ENCODE data around the gene CHST1.
A peak's percentile ranks its signal among the peaks of the same experiment; 100 is the strongest.

CHST1 gene

GRCh38 chr11:45651841-45652749 is 13.3 kb downstream of the CHST1 start:
- Histone ChIP-seq H3K79me1 (ENCODE audit: low read depth, low read length) (no peaks in the 10 kb centered on the region), H3K27ac (replicated peaks; ENCODE audit: low read length) (no peak overlapping the region), H3K9me3 (replicated peaks in 1 of 2; ENCODE audit: control insufficient read depth in 2 of 2, insufficient read depth in 1 of 2, low read depth in 1 of 2, low read length in 2 of 2) (no peaks in the 10 kb centered on the region), H2AFZ (ENCODE audit: low read length) (no peak overlapping the region), H3K4me2 (ENCODE audit: insufficient read depth, low read length, poor library complexity, severe bottlenecking) (no peak overlapping the region), H3K14ac (ENCODE audit: low read length) (peak overlapping the region; percentile 9), H2BK12ac (ENCODE audit: low read length) (peak overlapping the region; percentile 24), H3K4me3 (ENCODE audit: low read length in 2 of 2) (no peak overlapping the region), H3K36me3 (replicated peaks in 1 of 2; ENCODE audit: control insufficient read depth in 2 of 2, insufficient read depth in 2 of 2, low read length in 2 of 2) (no peaks in the 10 kb centered on the region), H2BK120ac (ENCODE audit: low read depth, low read length) (no peak overlapping the region), H2BK15ac (ENCODE audit: low read length) (peak overlapping the region; percentile 88), H3K4me1 (ENCODE audit: control insufficient read depth in 2 of 2, insufficient read depth in 1 of 2, low read depth in 1 of 2, low read length in 2 of 2) (peaks cover 3 to 15% of the 10 kb centered on the region in 2 donors), H2BK5ac (ENCODE audit: low read length) (peak overlapping the region; percentile 40), H2AK5ac (ENCODE audit: low read depth, low read length) (peak overlapping the region; percentile 39), H3K9ac (ENCODE audit: low read depth, low read length, poor library complexity) (peak overlapping the region; percentile 53), H4K91ac (ENCODE audit: low read depth, low read length, poor library complexity) (no peak overlapping the region), H3K18ac (ENCODE audit: low read length) (peak overlapping the region; percentile 35), H3K23ac (ENCODE audit: low read depth, low read length, poor library complexity) (no peak overlapping the region), H4K8ac (ENCODE audit: low read depth, low read length) (no peak overlapping the region), H3K27me3 (ENCODE audit: control insufficient read depth in 3 of 3, insufficient read depth in 3 of 3, low read depth in 1 of 3, low read length in 3 of 3) (peaks cover 0 to 17% (median 0%) of the 10 kb centered on the region in 3 experiments), H3K4ac (ENCODE audit: low read length) (no peak overlapping the region)
- no CpG with 5 or more reads among the region's 20 CpGs for WGBS, 2 donors (ENCODE audit: extremely low coverage in 2 of 2, insufficient read length in 2 of 2, insufficient replicate concordance in 1 of 2)
- no peak for DNase-seq (ENCODE audit: low spot score)

DNA sequence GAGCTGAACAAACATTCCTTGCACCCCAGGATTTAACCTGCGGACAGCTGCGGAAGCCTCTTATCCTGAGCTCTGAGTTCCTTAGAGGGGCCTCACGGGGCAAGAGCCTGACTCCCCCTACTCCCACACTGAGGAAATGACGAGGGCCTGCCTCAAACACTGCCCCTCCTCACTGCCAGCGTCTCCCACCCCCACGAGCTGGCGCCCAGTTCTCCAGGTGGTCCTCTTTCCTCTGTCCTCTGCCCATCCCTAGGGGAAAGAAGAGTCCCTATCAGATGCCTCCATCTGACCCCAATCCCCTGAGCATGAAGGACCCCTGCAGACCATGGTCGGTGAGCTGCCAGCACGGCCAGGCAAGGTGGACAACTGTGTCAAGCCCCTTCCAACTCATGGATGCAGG is 14.3 kb downstream of the CHST1 start:
- Histone ChIP-seq H3K9ac (ENCODE audit: low read depth, low read length, poor library complexity) (no peak overlapping the region), H3K27ac (replicated peaks; ENCODE audit: low read length) (no peak overlapping the region), H3K4ac (ENCODE audit: low read length) (no peak overlapping the region), H3K27me3 (ENCODE audit: control insufficient read depth in 3 of 3, insufficient read depth in 3 of 3, low read depth in 1 of 3, low read length in 3 of 3) (peaks cover 0 to 13% (median 0%) of the 10 kb centered on the region in 3 experiments), H4K91ac (ENCODE audit: low read depth, low read length, poor library complexity) (no peak overlapping the region), H3K9me3 (replicated peaks in 1 of 2; ENCODE audit: control insufficient read depth in 2 of 2, insufficient read depth in 1 of 2, low read depth in 1 of 2, low read length in 2 of 2) (no peaks in the 10 kb centered on the region), H2BK15ac (ENCODE audit: low read length) (peak overlapping the region; percentile 74), H3K79me1 (ENCODE audit: low read depth, low read length) (no peaks in the 10 kb centered on the region), H4K8ac (ENCODE audit: low read depth, low read length) (no peak overlapping the region), H3K4me2 (ENCODE audit: insufficient read depth, low read length, poor library complexity, severe bottlenecking) (no peak overlapping the region), H3K4me3 (ENCODE audit: low read length in 2 of 2) (no peak overlapping the region), H2BK12ac (ENCODE audit: low read length) (no peak overlapping the region), H2BK120ac (ENCODE audit: low read depth, low read length) (no peak overlapping the region), H3K18ac (ENCODE audit: low read length) (peak overlapping the region; percentile 55), H2AK5ac (ENCODE audit: low read depth, low read length) (peak overlapping the region; percentile 39), H3K36me3 (replicated peaks in 1 of 2; ENCODE audit: control insufficient read depth in 2 of 2, insufficient read depth in 2 of 2, low read length in 2 of 2) (no peaks in the 10 kb centered on the region), H3K4me1 (ENCODE audit: control insufficient read depth in 2 of 2, insufficient read depth in 1 of 2, low read depth in 1 of 2, low read length in 2 of 2) (peaks cover 3 to 15% of the 10 kb centered on the region in 2 donors), H2BK5ac (ENCODE audit: low read length) (peak overlapping the region; percentile 40), H3K14ac (ENCODE audit: low read length) (no peak overlapping the region), H2AFZ (ENCODE audit: low read length) (no peak overlapping the region), H3K23ac (ENCODE audit: low read depth, low read length, poor library complexity) (no peak overlapping the region)
- no CpG with 5 or more reads among the region's 9 CpGs for WGBS, 2 donors (ENCODE audit: extremely low coverage in 2 of 2, insufficient read length in 2 of 2, insufficient replicate concordance in 1 of 2)
- DNase-seq (ENCODE audit: low spot score): no peak

- Histone ChIP-seq H2AK5ac (ENCODE audit: low read depth, low read length) (peak overlapping the region; percentile 67), H3K4me3 (ENCODE audit: low read length in 2 of 2) (no peak overlapping the region), H2AFZ (ENCODE audit: low read length) (no peak overlapping the region), H4K91ac (ENCODE audit: low read depth, low read length, poor library complexity) (no peak overlapping the region), H3K27ac (replicated peaks; ENCODE audit: low read length) (no peak overlapping the region), H3K79me1 (ENCODE audit: low read depth, low read length) (no peaks in the 10 kb centered on the region), H3K9me3 (replicated peaks in 1 of 2; ENCODE audit: control insufficient read depth in 2 of 2, insufficient read depth in 1 of 2, low read depth in 1 of 2, low read length in 2 of 2) (no peaks in the 10 kb centered on the region), H3K27me3 (ENCODE audit: control insufficient read depth in 3 of 3, insufficient read depth in 3 of 3, low read depth in 1 of 3, low read length in 3 of 3) (peaks cover 0 to 13% (median 0%) of the 10 kb centered on the region in 3 experiments), H3K18ac (ENCODE audit: low read length) (peak overlapping the region; percentile 55), H2BK12ac (ENCODE audit: low read length) (peak overlapping the region; percentile 79), H3K4ac (ENCODE audit: low read length) (no peak overlapping the region), H4K8ac (ENCODE audit: low read depth, low read length) (peak overlapping the region; percentile 9), H3K4me2 (ENCODE audit: insufficient read depth, low read length, poor library complexity, severe bottlenecking) (no peak overlapping the region), H2BK120ac (ENCODE audit: low read depth, low read length) (no peak overlapping the region), H2BK5ac (ENCODE audit: low read length) (peak overlapping the region; percentile 40), H3K36me3 (replicated peaks in 1 of 2; ENCODE audit: control insufficient read depth in 2 of 2, insufficient read depth in 2 of 2, low read length in 2 of 2) (no peaks in the 10 kb centered on the region), H3K23ac (ENCODE audit: low read depth, low read length, poor library complexity) (peak overlapping the region; percentile 76), H3K4me1 (ENCODE audit: control insufficient read depth in 2 of 2, insufficient read depth in 1 of 2, low read depth in 1 of 2, low read length in 2 of 2) (peaks cover 3 to 14% of the 10 kb centered on the region in 2 donors), H3K9ac (ENCODE audit: low read depth, low read length, poor library complexity) (no peak overlapping the region), H3K14ac (ENCODE audit: low read length) (no peak overlapping the region), H2BK15ac (ENCODE audit: low read length) (peak overlapping the region; percentile 80)
- no CpG with 5 or more reads among the region's 75 CpGs for WGBS, 2 donors (ENCODE audit: extremely low coverage in 2 of 2, insufficient read length in 2 of 2, insufficient replicate concordance in 1 of 2)
- no peak for DNase-seq (ENCODE audit: low spot score)
These were observed 15.0 kb downstream of the CHST1 start for GRCh38 chr11:45650166-45651095.
